IPS DF 19.7 (cell line): ENCODE measurements around the gene POTEF.
"Not testable (repeated sequence)": the region's sequence is repeated elsewhere in the genome, so short reads cannot be mapped to it uniquely, and the experiment has no call there.

Experiments used
- DNase-seq: peaks from one replicate; pipeline ENCODE4 v3.0.0-alpha.2; 2013; ENCODE audit warnings: low read depth, low spot score

Gene POTEF

DNA sequence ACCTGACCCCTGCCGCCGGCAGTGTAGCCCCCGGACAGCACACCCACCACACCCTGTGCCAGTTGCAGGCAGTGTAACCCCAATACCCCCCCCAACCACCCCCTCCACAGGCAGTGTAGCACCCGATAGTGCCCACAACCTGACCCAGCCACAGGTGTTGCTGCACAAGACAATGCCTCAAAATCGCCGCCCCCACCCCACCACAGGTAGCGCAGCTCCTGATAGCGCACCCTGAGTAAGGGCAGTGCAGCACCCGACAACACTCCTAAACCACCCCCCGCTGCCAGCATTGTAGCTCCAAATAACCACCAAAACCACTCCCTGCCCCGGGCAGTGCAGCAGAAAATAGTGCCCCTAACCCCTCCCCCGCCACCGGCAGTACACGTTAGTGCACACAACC lies 558 bp downstream of the POTEF start:
- DNase-seq, result not testable (repeated sequence)

DNA sequence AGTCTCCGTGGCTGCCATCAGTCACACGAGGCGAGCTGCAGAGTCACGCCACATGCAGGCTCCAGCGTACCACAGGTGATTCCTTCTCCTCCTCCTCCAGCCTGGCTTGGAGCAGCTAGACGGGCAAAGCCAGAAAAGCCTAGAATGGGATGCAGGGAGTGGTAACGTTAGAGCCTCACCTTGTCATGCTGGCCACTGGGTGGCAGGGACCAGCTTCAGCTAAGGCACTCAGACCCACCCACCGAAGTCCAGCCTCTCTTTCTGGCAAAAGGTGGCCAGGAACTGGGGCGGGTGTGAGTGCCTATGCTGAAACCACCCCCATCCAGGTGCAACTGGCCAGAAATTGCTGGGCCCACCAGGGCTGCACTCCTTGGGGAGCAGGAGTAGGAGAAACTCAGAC lies 1.3 kb downstream of the POTEF start:
- DNase-seq, result not testable (repeated sequence)

DNA sequence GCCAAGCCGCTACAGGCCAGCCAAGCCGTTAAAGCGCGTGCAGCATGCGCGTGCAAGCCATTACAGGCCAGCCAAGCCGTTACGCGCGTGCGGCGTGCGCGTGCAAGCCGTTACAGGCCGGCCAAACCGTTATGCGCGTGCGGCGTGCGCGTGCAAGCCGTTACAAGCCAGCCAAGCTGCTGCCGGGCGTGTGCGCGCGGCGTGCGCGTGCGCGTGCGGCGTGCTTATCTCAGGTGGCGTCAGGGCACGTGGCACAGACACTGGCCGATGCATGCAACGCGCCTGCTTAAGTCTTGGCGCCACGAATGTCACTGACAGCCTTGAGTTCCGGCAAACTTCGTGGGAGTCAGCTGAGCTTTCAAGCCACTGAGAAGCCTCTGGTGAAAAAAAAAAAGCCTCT lies 8.1 kb downstream of the POTEF start:
- not testable (repeated sequence) for DNase-seq

DNA sequence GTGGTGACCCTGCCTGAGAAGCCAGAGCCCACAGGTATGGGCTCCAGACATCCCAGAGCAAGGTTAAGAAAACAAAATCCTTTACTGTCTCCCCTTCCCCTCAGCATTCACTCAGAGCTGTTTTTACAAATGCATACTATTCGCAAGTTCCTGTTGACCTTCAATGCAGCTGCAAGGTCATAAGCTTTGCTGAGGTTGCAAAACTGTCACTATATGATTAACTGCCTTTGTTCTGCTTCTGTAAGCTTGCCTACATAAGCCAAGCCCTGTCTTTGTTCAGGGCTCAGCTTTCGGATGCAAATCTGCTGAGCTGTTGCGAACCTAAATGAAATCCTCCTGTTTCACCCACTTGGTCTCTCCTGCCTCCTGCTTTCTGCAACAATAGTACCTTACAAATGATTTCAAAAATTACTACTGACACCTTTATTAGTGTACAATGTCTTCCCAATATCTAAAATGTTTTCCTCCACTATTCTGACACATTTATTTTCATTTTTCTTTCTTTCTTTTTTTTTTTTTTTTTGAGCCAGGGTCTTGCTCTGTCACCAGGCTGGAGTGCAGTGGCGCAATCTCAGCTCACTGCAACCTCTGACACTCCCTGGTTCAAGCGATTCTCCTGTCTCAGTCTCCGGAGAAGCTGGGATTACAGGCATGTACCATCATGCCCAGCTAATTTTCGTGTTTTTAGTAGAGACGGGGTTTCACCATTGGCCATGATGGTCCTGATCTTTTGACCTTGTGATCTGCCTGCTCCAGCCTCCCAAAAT lies 26.2 kb downstream of the POTEF start:
- DNase-seq, result not testable (repeated sequence)

DNA sequence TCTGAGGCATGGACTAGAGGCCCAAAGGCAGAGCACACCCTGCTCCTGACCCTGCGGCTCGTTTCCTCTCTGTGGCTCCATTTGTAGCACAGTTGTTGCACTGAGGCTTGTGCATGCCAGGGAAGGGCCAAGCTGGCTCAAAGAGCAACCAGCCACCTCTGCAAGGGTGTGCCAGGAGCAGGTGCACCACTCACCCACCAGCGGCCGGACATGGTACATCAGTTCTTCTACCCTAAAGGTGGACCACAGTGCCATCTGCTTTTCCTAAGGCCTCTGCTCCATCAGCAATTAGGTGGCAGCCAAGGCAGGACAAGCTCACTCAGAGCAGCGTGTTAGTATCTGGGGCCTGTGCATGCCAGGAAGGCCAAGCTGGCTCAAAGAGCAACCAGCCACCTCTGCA lies 66.4 kb downstream of the POTEF start:
- not testable (repeated sequence) for DNase-seq

DNA sequence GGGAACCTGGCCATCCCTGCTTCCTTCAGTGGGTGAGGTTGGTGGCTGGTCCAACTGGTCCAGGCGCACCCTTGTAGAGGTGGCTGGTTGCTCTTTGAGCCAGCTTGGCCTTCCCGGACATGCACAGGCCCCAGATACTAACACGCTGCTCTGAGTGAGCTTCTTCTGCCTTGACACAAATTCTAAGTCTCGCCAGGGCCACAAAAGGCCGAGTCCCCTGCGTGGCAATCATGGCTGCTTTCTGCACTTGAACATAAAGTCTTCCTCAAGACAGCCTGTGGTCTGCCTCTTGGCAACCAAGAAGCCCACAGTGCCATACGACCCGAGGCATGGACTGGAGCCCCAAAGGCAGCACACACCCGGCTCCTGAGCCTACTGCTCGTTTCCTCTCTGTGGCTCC lies 69.0 kb downstream of the POTEF start:
- DNase-seq, result not testable (repeated sequence)

DNA sequence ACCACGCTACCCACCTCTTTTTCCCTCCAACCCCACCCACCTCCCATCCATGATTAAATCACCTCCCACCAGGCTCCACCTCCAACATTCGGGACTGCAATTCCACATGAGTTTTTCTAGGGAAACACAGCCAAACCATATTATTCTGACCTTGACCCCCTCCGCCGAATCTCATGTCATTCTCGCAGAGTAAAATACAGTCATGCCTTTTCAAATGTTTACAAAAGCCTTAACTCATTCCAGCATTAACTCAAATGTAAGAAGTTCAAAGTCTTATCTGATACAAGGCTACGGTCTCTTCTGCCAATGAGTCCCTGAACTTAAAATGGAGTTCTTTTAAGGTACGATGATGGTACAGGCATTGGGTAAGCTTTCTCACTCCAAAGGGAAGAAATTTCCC lies 72.7 kb downstream of the POTEF start:
- not testable (repeated sequence) for DNase-seq

DNA sequence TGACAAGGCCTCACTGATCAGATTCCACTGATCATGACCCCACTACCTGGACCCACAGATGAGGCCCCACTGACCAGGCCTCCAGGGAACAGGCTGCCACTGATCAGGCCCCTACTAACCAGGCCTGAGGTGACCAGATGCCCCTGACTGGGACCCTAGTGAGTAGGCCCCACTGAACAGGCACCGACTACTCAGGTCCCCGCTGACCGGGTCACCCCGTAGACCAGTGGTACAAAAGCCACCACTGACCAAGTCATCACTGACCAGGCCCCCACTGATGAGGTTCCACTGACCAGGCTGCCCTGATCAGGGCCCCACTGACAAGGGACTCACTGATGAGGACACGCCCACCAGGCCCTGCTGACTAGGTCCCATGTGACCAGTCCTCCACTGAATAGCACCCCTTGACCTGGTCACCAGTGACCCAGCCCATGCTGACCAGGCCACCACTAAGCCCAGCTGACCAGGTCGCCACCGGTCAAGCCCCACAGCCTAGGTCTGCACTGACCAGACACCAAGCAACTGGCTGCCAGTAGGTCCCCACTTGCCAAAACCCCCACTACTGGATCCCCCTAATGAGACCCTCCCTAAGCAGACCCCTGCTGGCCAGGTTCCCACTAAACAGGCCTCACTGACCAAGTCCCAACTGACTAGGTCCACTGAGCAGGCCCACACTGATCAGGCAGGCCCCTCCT lies 75.7 kb downstream of the POTEF start:
- DNase-seq, result not testable (repeated sequence)

DNA sequence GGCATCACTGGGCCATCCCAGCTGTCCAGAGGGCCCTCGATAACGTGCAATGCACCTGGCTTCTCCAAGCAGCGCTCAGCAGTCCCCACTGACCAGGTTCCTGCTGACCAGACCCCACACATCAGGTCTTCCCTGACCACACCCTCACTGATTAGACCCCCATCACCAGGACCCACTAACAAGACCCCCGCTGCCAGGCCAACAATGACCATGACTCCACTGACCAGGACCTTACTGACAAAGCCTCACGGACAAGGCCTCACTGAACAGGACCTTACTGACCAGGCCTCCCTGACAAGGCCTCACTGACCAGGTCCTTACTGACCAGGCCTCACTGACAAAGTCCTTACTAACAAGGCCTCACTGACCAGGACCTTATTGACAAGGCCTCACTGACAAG lies 76.6 kb downstream of the POTEF start:
- DNase-seq, result not testable (repeated sequence)

DNA sequence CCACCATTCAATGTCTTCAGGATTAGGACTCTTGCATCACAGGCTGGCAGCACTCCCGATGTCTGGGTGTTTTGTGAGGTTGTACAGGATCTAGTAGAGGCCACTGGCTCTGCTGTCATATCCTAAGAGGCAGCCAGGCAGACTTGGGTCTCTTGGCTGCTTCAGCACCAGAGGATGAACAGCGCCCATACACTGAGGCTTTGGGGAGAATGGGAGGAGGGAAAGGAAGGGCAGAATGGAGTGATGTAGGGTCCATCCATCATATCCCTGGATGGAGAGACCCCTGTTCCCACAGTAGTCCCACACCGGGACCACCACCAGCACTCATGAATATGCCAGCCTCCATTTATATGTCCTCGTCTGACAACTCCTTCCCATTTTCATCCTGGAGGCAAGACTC lies 80.6 kb downstream of the POTEF start:
- not testable (repeated sequence) for DNase-seq

DNA sequence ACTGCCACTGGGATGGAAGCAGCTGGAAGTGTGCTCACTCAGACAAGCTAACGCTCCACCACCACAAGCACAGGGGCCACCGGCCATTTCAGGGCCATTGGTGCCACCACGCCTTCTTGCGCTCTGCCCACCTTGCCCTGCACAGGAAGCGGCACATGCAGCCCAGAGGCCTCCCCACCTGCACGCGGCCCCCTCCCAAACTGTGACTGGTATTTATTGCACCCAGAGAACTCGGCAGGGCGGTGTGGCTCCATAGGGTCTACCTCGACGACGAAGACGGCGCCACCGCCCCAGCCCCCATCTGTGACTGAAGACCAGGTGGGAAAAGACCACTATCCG lies 90.8 kb downstream of the POTEF start:
- not testable (repeated sequence) for DNase-seq

DNA sequence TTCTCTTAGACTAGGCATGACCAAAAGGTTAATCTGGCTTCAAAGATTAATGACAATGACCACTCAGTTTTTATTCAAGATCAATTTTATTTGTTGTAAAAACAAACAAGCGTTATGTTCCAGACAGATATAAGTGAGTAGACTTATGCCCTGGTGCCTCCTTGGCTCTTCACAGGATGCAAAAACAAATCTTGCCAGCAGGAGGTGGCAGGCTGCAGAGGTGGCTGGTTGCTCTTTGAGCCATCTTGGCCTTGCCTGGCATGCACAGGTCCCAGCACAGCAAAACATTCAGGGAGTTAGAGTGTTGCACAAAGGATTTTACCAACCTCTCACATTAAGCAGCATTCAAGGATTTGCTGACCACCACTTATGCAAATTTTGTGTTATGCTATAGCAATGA lies 103.1 kb downstream of the POTEF start:
- DNase-seq, result not testable (repeated sequence)
